ENCODE results near the gene NKX2-3.

GRCh38 chr10:99571816-99572215 is 39.1 kb downstream of the NKX2-3 start:
- TF ChIP-seq CTCF (IDR thresholded peaks at IDR 0.05) = no peak
- no peak for TF ChIP-seq POLR2A (IDR thresholded peaks at IDR 0.05)
